SKM-1 treated with dmso at 0.1 percent for 144 hours (cell line): ENCODE measurements around the gene ACOX3.

Source experiments
- DNase-seq: peaks from one replicate; lab custom pipeline; 2025; ENCODE audit not compliant: unreplicated experiment; lab: John Stamatoyannopoulos, UW

The ACOX3 gene

DNA sequence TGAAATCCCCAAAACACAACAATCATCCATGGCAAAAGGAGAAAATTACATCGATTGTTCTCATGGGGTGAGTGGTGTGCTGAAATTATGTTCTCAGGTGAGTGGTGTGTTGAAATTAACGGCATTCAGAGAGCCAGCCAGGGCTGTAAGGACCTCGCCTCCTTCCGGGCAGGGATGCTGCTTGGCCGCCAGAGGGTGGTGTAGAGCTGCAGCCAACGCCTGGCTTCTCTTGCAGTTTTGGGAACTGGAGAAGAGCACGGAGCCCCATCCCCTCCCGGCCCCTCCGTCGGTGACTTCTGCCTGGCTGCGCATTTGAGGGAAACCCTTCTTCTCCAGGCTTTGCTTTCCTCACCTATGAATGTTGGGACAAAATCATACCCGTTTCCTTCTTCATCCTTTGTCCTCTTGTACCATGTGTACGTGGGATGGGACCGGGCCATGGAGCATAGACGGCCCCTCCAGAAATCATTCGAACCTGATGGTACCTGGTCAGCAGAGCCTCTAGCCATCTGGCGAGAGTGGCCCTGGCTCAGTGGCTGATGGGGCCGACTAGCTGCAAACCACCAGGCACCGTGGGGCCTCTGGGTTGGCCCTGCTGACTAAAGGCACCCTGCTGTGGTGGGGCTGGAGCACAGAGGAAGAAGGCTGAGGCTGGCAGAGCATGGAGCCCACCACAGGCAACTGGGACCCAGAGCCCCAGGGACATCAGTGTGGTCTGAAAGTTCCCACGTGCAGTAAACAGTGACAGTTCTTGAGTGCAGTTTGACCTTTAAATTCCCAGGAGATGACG lies 28.4 kb upstream of the ACOX3 start:
- DNase-seq = peak; percentile 75

DNA sequence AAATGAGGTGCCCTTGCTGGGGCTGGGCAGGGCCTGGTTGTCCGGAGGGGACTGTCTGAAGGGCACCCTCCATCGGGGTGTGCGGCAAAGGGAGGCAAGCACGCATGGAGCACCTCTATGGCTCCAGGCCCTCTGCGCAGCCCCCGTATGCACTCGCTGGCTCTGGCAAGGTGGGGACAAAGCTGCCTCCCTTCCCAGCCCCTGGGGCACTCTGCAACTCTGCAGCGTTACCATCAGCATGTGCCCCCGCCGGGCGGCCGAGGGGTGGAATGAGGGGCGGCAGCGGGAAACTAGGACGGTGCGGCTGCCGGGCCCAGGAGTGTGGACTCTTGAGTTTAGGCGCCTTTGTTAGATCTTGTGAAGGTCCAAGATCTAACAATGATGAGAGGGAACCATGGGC lies 26.5 kb upstream of the ACOX3 start:
- no peak for DNase-seq

DNA sequence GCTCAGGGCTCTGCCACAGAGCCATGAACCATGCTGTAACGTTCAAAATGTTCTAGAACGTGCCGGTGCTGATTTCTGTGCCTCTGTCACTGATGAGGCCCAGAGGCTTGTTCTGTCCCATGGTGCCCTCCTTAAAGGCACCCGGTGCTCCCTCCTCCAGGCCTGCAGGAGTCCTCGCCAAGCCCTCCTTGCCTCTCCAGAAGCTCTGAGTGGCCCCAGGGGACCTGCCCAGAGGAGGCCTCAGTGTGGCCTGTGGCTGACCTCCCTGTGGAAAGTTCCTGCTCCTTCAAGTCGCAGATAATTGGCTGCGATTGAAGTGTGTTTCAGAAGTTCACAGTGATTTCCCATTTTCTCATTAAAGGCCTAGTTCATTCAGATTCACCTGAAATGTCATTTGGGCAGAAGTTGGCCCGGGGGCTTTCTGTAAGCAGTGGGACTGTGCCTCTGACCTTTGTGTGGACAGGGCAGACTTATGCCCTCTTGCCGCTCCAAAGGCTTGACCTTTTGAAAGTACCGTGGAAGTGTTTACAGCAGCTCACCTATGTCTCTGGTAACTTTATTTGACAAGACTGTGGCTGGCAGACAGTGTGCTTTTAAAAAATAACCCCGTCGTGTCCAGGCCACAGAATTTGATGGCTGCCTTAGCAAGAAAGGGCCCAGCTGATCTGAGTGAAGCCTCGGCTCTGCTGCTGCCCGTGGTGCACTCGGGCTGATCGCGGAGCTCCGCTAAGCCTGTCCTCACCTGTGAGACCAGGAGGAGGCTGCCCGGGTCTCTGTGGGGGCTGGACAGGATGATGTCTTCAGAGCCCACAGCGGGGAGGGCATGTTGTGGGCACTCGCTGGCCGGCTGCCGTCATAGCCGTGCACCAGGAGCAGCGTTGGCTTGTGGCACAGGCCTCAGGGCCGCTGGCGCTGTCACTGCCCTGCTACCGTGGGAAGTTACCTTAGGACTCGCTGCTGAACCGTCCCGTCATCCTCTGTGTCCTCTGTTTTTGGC lies 25.4 kb upstream of the ACOX3 start:
- DNase-seq = no peak

- DNase-seq = no peak
Observed at GRCh38 chr4:8464381-8464780, 23.9 kb upstream of the ACOX3 start.

- no peak for DNase-seq
Observed at GRCh38 chr4:8463811-8464210, 23.3 kb upstream of the ACOX3 start.

DNA sequence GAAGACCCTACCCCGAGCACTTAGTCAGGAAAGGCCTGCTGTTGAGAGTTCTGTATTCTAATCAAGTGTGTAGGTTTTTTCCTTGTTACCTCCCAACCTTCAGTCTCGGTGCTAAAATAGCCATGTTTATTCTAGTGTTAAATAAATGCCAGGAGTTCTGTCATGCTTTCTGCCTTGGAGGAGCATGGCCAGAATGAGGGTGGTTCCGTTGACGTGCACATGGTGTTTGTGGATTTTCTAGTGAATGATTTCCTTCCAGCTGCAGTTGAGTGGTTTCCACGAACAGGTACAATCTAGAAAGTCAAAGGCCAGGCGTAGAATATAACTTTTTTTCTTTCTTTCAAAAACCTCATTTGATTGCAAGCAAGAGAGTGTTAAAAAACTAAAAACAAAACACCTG lies 21.1 kb upstream of the ACOX3 start:
- DNase-seq = no peak

DNA sequence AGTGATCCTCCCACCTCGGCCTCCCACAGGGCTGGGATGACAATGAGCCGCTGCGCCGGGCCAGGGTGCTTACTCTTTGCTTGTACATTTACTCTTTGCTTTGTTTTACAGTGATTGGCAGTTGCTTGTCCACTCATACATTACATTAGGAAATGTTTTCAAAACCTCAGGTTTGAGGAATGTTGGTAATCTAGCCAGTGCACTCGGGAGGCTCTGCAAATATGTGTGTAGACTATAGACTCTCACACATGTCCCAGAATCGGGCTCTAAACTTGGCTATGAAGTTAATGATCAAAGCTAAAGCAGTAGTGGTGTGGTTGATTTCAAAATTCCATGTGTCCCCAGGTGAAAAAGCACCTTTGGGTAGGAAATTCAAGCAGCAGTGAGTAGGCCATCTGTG lies 20.6 kb upstream of the ACOX3 start:
- no peak for DNase-seq

DNA sequence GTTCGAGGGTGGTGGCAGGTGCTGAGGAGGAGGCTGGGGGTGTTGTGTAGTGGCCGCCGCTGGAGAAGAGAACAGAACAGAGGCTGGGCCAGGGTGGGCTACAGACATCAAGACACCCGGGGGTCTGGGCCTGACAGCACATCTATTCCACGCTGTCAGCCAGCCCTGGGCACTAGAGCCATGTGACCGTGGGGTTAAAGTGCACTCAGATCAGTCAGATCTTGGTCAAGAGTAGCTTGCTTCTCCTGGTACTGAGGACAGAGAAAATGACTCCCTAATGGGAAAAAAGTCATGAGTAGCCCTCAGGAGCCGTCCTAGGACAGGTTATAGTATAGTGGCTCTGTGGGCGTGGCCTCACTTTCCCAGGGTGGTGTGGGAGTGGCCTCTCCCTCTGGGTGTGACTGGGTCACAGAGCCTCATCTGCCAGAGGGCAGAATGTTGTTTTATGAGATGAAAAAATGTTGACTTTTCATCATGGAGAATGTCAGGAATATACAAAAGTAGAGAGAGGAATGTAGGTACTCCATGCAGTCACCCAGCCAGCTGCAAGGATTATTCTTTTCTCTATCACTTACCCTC lies 19.4 kb upstream of the ACOX3 start:
- no peak for DNase-seq

DNA sequence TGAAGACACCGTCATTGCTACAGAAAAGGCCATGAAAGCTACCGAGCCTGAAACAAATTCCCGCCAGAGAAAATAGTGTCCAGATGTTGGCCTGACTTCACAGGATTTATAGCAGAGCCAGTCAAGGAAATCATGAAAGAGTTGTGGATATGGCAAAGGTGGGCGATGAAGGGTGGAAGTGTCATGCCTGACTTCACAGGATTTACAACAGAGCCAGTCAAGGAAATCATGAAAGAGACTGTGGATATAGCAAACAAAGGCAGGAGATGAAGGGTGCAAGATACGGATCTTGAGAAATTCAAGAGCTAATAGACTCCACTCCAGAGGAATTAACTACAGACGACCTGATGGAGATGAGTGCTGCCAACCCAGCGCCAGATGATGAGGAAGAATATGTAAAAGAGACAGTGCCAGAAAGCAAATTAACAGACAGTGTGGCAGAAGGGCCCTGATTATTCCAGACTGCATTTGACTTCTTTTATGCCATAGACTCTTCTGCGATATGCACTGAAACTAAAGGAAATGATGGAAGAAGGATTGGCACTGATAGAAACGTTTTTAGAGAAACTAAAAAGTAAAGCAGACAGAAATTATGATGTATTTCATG lies 17.2 kb upstream of the ACOX3 start:
- DNase-seq = no peak

DNA sequence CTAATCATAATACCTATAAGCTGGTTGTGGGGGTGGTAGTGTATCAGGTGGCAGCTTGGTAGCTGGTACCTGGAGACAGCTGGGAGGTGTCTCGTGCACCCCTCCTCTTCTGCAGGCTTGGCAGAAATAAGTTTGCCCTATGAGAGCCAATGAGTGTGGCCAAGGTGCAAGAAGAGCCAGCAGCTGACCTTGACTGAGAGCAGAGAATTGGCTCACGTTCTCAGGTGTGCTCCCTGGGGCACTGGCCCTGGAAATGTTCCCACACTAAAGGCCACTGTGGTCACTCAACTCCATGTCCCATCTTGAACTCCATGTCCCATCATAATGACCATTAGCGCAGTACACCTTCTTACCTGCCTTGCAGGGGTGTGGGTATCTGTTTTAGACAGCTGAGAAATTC lies 13.4 kb upstream of the ACOX3 start:
- DNase-seq = no peak

GRCh38 chr4:8451440-8452182 lies 11.1 kb upstream of the ACOX3 start:
- no peak for DNase-seq

- DNase-seq = no peak
Observed at GRCh38 chr4:8446122-8446521, 5.6 kb upstream of the ACOX3 start.

DNA sequence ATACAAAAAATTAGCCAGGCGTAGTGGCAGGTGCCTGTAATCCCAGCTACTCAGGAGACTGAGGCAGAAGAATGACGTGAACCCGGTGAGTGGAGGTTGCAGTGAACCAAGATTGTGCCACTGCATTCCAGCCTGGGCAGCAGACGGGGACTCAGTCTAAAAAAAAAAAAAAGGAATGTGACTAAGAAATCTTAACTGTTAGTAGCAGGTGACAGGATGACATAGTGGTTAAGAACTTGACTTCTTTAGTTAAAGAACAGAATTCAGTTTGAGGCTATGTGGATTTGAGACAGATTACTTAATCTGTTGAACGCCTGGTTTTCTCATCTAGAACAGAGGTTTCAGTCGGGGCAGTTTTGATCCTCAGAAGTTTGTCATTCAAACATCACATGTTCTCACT lies 3.3 kb upstream of the ACOX3 start:
- DNase-seq = no peak

DNA sequence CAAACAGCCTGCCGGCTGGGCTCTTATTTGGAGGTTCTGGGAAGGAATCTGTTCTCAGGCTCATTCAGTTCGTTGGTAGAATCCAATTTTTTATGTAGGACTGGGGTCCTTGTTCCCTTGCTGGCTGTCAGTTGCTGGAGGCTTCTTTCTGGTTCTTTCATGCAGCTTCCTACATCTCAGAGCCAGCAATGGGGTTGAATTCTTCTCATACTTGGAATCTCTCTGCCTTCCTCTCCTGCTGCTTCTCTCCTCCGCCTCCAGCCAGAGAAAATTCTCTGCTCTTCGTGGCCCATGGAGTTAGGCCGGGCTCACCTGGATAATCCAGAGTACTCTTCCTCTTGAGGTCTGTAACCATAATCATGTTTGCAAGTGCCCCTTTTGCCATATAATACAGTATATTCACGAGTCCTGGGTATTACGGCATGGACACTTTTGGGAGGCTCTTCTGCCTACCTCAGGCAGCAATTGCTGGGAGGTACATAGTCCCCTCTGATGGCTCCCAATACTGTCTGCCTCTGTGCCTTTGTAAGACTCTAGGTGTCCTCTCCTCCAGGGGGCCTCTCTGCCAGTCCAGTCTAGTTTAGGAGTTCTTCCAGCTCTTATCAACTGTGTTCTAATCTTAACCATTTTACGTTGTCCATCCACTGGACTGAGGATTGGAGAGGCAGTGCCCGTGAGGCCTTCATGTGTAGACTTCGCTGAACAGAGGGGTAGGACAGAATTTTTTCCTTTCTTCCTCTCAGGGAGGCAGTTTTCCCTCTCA lies 2.3 kb upstream of the ACOX3 start:
- DNase-seq = no peak

GRCh38 chr4:8441499-8442091 lies 1.1 kb upstream of the ACOX3 start:
- no peak for DNase-seq

GRCh38 chr4:8439914-8440491 lies 520 bp downstream of the ACOX3 start:
- peak; percentile 81 for DNase-seq

- DNase-seq = no peak
Observed at GRCh38 chr4:8439168-8439567, 1.4 kb downstream of the ACOX3 start.

- DNase-seq = no peak
Observed at GRCh38 chr4:8438743-8439142, 1.8 kb downstream of the ACOX3 start.

DNA sequence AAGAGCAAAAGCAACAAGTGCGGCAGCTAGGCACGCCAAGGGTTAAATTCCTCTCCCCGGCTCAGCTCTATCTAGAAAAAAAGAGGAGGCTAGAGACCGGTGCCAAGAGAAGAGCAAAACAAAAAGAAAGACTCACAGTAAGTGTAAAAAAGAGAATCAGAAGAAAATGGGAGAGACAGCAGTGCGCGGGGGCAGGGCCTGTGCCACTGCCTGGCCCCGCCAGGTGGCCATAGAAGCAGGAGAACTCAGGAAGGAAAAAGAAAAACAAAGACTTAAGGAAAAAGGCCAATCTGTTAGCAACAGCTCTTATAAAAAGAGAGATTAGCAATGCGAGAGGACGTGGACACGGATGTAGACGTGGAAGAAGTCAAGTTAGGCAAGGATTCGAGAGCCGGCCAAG lies 3.2 kb downstream of the ACOX3 start:
- DNase-seq = no peak
